Astrocyte (in vitro differentiated cells and primary cell): ENCODE data around the gene HAPLN1. TPM values are rescaled to one million over a fixed set of nuclear protein-coding genes. Genes with fewer than 3 reads are reported as not detected.
A peak's percentile ranks its signal among the peaks of the same experiment; 100 is the strongest.

Source experiments
- DNase-seq: peaks from one replicate; pipeline ENCODE4 v3.0.0-alpha.2; 2010; ENCODE audit warnings: low read depth
- FAIRE-seq: peaks from 2 replicates; lab custom pipeline; 2011; peaks lifted over from hg19 to GRCh38; lab: Jason Lieb, UNC
- H2AFZ ChIP-seq: 2 replicates; pipeline ENCODE4 v1.6.0; 2012; ENCODE audit warnings: low read depth, low read length, inconsistent platforms
- H3K27ac ChIP-seq: 2 replicates; pipeline ENCODE4 v1.5.1; 2011; ENCODE audit warnings: low read depth, low read length, inconsistent platforms
- H3K27me3 ChIP-seq: 2 replicates; pipeline ENCODE4 v1.6.0; 2011; ENCODE audit warnings: low read length, inconsistent platforms; ENCODE audit not compliant: insufficient read depth
- H3K36me3 ChIP-seq: 2 replicates; pipeline ENCODE4 v1.5.1; 2011; ENCODE audit warnings: low read length, inconsistent platforms; ENCODE audit not compliant: insufficient read depth
- H3K4me1 ChIP-seq: 2 replicates; pipeline ENCODE4 v1.5.1; 2011; ENCODE audit warnings: low read length, inconsistent platforms; ENCODE audit not compliant: insufficient read depth
- H3K4me2 ChIP-seq: 2 replicates; pipeline ENCODE4 v1.6.0; 2012; ENCODE audit warnings: low read length, inconsistent platforms
- H3K4me3 ChIP-seq: 2 replicates; pipeline ENCODE4 v1.5.1; 2011; ENCODE audit warnings: low read depth, mild to moderate bottlenecking, low read length, inconsistent platforms; ENCODE audit not compliant: insufficient read depth
- H3K79me2 ChIP-seq: 2 replicates; pipeline ENCODE4 v1.6.0; 2012; ENCODE audit warnings: mild to moderate bottlenecking, low read length, inconsistent platforms; ENCODE audit not compliant: insufficient read depth
- H3K9ac ChIP-seq: 2 replicates; pipeline ENCODE4 v1.6.0; 2012; ENCODE audit warnings: mild to moderate bottlenecking, low read length, inconsistent platforms
- H3K9me3 ChIP-seq: 2 replicates; pipeline ENCODE4 v1.5.1; 2012; ENCODE audit warnings: low read depth, mild to moderate bottlenecking, low read length, inconsistent platforms; ENCODE audit not compliant: insufficient read depth
- H4K20me1 ChIP-seq: 2 replicates; pipeline ENCODE4 v1.6.0; 2012; ENCODE audit warnings: low read length, inconsistent platforms; ENCODE audit not compliant: insufficient read depth
- H3K27ac Mint-ChIP-seq: one replicate; pipeline ENCODE4 v1.8.0; 2021; ENCODE audit warnings: mild to moderate bottlenecking, mixed read lengths; ENCODE audit not compliant: unreplicated experiment
- H3K27me3 Mint-ChIP-seq: one replicate; pipeline ENCODE4 v1.8.0; 2021; ENCODE audit warnings: low read depth, mixed read lengths; ENCODE audit not compliant: unreplicated experiment
- H3K36me3 Mint-ChIP-seq: one replicate; pipeline ENCODE4 v1.8.0; 2021; ENCODE audit warnings: low read depth, mixed read lengths; ENCODE audit not compliant: unreplicated experiment
- H3K4me1 Mint-ChIP-seq: one replicate; pipeline ENCODE4 v1.8.0; 2021; ENCODE audit warnings: low read depth, mixed read lengths; ENCODE audit not compliant: unreplicated experiment
- H3K4me3 Mint-ChIP-seq: one replicate; pipeline ENCODE4 v1.8.0; 2021; ENCODE audit warnings: mild to moderate bottlenecking, moderate library complexity, mixed read lengths; ENCODE audit not compliant: unreplicated experiment
- H3K9me3 Mint-ChIP-seq: one replicate; pipeline ENCODE4 v1.8.0; 2021; ENCODE audit warnings: mild to moderate bottlenecking, mixed read lengths; ENCODE audit not compliant: unreplicated experiment
- CTCF ChIP-seq: IDR thresholded peaks from 2 replicates; pipeline ENCODE4 v1.5.1; 2011; ENCODE audit warnings: low read depth, mild to moderate bottlenecking, inconsistent platforms, low read length, moderate library complexity; ENCODE audit not compliant: insufficient read depth
- EZH2 ChIP-seq: IDR thresholded peaks from 2 replicates; pipeline ENCODE4 v1.6.1; 2012; ENCODE audit warnings: mild to moderate bottlenecking, low read length, inconsistent platforms; ENCODE audit not compliant: insufficient read depth
- total RNA-seq: library from RNA; stranded (reverse); gene quantifications from 2 replicates; pipeline ENCODE4 v1.2.1, GENCODE V29; 2021

Gene HAPLN1
- total RNA-seq, 1 donor from 2014 or later: 71.9 TPM

- H3K27ac ChIP-seq: no peak overlapping the region
- Mint-ChIP-seq H3K36me3 (no peaks in the 10 kb centered on the region), H3K4me1 (peaks cover 23% of the 10 kb centered on the region), H3K4me3 (no peak overlapping the region), H3K27me3 (no peaks in the 10 kb centered on the region), H3K9me3 (peaks cover 7% of the 10 kb centered on the region), H3K27ac (no peak overlapping the region)
- peaks cover 6% of the 10 kb centered on the region for H3K4me1 ChIP-seq
- H3K79me2 ChIP-seq: no peaks in the 10 kb centered on the region
- H2AFZ ChIP-seq: no peak overlapping the region
- no peak overlapping the region for H3K4me3 ChIP-seq
- DNase-seq: no peak
- H4K20me1 ChIP-seq: no peaks in the 10 kb centered on the region
- no peak overlapping the region for H3K9ac ChIP-seq
- no peak for FAIRE-seq
- H3K4me2 ChIP-seq: no peak overlapping the region
- no peaks in the 10 kb centered on the region for H3K9me3 ChIP-seq
- no peaks in the 10 kb centered on the region for H3K27me3 ChIP-seq
- H3K36me3 ChIP-seq: no peaks in the 10 kb centered on the region
- no peak for TF ChIP-seq EZH2
- TF ChIP-seq CTCF: no peak
Measured at GRCh38 chr5:83729362-83729761, 8.7 kb upstream of the HAPLN1 start.

GRCh38 chr5:83726912-83727311 is 6.3 kb upstream of the HAPLN1 start:
- peaks cover 34% of the 10 kb centered on the region for H3K4me1 Mint-ChIP-seq
- Histone ChIP-seq H3K27ac (no peak overlapping the region), H3K4me2 (no peak overlapping the region), H3K4me3 (no peak overlapping the region), H3K4me1 (peaks cover 16% of the 10 kb centered on the region), H3K27me3 (no peaks in the 10 kb centered on the region), H3K79me2 (no peaks in the 10 kb centered on the region), H2AFZ (no peak overlapping the region), H3K36me3 (no peaks in the 10 kb centered on the region), H3K9me3 (no peaks in the 10 kb centered on the region), H4K20me1 (no peaks in the 10 kb centered on the region), H3K9ac (no peak overlapping the region)
- peaks cover 2% of the 10 kb centered on the region for H3K9me3 Mint-ChIP-seq
- H3K36me3 Mint-ChIP-seq: no peaks in the 10 kb centered on the region
- H3K27me3 Mint-ChIP-seq: no peaks in the 10 kb centered on the region
- FAIRE-seq (no peak), DNase-seq (peak; percentile 86)
- no peak overlapping the region for H3K4me3 Mint-ChIP-seq
- TF ChIP-seq CTCF (no peak), EZH2 (no peak)
- H3K27ac Mint-ChIP-seq: peak overlapping the region; percentile 60

GRCh38 chr5:83724935-83725334 is 4.3 kb upstream of the HAPLN1 start:
- Histone ChIP-seq H3K36me3 (no peaks in the 10 kb centered on the region), H4K20me1 (no peaks in the 10 kb centered on the region), H3K79me2 (no peaks in the 10 kb centered on the region), H3K9me3 (no peaks in the 10 kb centered on the region), H2AFZ (no peak overlapping the region), H3K4me3 (no peak overlapping the region), H3K27me3 (no peaks in the 10 kb centered on the region), H3K9ac (no peak overlapping the region), H3K4me2 (no peak overlapping the region), H3K4me1 (peaks cover 25% of the 10 kb centered on the region), H3K27ac (no peak overlapping the region)
- H3K27ac Mint-ChIP-seq: peak overlapping the region; percentile 41
- TF ChIP-seq EZH2 (no peak), CTCF (no peak)
- H3K4me1 Mint-ChIP-seq: peaks cover 39% of the 10 kb centered on the region
- H3K4me3 Mint-ChIP-seq: no peak overlapping the region
- H3K27me3 Mint-ChIP-seq: no peaks in the 10 kb centered on the region
- peaks cover 2% of the 10 kb centered on the region for H3K9me3 Mint-ChIP-seq
- no peak for DNase-seq
- H3K36me3 Mint-ChIP-seq: no peaks in the 10 kb centered on the region
- no peak for FAIRE-seq
